ENCODE measurements around the gene UMODL1. TPM values are rescaled to one million over a fixed set of nuclear protein-coding genes. Genes with fewer than 3 reads are reported as not detected.

Gene UMODL1
- total RNA-seq, 1 donor from 2014 or later: not detected

DNA sequence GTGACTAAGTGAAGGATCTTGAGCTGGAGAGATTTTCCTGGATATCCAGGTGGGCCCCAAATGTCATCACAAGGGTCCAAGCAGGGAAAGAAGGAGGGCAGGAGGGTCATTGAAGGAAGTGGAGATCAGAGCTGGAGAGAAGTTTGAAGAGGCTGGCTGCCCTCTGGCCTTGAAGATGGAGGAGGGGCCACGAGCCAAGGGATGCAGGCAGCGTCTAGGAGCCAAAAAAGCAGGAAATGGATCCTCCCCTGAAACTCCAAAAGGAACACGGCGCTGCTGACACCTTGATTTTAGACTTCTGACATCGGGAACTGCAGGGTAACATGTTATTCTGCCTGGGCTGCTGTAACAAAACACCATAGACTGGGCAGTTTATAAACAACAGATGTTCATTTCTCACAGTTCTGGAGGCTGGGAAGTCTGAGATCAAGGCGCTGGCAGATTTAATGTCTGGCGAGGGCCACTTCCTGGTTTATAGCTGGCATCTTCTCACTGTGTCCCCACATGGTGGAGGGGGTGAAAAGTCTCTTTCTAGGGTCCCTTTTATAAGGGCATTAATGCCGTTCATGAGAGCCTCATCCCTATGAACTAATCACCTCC lies 32.2 kb upstream of the UMODL1 start:
- peaks cover 2% of the 10 kb centered on the region for H3K27me3 Mint-ChIP-seq (ENCODE audit: unreplicated experiment)
- H3K9me3 Mint-ChIP-seq (ENCODE audit: unreplicated experiment): peaks cover 6% of the 10 kb centered on the region
- H3K36me3 Mint-ChIP-seq (ENCODE audit: low read depth, unreplicated experiment): peaks cover 6% of the 10 kb centered on the region
- DNase-seq (ENCODE audit: low spot score): no peak
- no peak for TF ChIP-seq CTCF (IDR thresholded peaks at IDR 0.05; ENCODE audit: unreplicated experiment)
- H3K27ac Mint-ChIP-seq (ENCODE audit: unreplicated experiment): no peak overlapping the region
- no peak overlapping the region for H3K4me3 Mint-ChIP-seq (ENCODE audit: unreplicated experiment)
- H3K4me1 Mint-ChIP-seq (ENCODE audit: unreplicated experiment): no peaks in the 10 kb centered on the region

DNA sequence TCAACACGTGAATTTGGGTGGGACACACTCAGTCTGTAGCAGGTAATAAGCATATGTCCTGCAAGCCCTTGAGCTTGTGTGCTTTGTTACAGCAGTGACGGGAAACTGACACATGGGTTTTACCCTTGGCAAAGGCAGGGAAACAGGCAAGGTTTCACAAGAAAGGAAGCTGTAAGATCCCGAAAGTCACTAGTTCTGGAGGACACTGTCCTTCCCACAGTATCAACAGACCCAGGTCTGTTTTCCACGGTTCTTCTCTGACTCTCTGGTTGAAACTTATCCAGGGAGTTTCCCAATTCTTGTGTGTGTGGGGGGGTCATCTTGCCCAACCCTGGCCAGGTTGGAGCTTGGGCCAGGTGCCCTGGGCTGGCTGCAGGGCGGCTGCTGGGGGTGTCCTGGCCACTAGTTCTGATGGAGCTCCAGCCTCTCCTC lies 31.6 kb upstream of the UMODL1 start:
- TF ChIP-seq CTCF (IDR thresholded peaks at IDR 0.05; ENCODE audit: unreplicated experiment): no peak
- peaks cover 6% of the 10 kb centered on the region for H3K9me3 Mint-ChIP-seq (ENCODE audit: unreplicated experiment)
- no peak overlapping the region for H3K4me3 Mint-ChIP-seq (ENCODE audit: unreplicated experiment)
- H3K36me3 Mint-ChIP-seq (ENCODE audit: low read depth, unreplicated experiment): peaks cover 6% of the 10 kb centered on the region
- DNase-seq (ENCODE audit: low spot score): no peak
- H3K27ac Mint-ChIP-seq (ENCODE audit: unreplicated experiment): no peak overlapping the region
- H3K4me1 Mint-ChIP-seq (ENCODE audit: unreplicated experiment): no peaks in the 10 kb centered on the region
- H3K27me3 Mint-ChIP-seq (ENCODE audit: unreplicated experiment): peaks cover 2% of the 10 kb centered on the region

DNA sequence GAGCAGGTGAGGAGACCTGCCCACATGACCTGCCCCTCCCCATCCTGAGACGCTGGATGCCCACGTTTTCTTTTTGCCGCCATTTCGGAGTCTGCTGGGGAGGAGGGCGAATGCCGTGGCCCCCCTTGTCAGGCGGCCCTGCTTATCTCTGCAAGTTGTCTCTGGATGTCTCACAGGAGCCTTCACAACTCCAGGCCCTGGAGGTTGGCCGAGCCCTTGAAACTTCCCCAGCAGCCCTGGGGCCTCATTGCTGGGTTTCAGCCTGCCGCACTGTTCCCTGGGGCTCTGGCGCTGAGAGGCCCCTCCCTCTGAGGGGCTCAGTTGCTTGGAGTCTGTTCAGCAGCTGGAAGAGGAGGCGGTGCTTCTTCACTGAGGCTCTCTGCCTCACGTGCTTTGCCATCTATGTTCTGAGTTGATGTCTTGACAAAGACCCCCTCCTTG lies 31.2 kb upstream of the UMODL1 start:
- Mint-ChIP-seq H3K27ac (ENCODE audit: unreplicated experiment) (no peak overlapping the region), H3K9me3 (ENCODE audit: unreplicated experiment) (peaks cover 6% of the 10 kb centered on the region), H3K4me3 (ENCODE audit: unreplicated experiment) (no peak overlapping the region), H3K27me3 (ENCODE audit: unreplicated experiment) (peaks cover 2% of the 10 kb centered on the region), H3K4me1 (ENCODE audit: unreplicated experiment) (no peaks in the 10 kb centered on the region), H3K36me3 (ENCODE audit: low read depth, unreplicated experiment) (peaks cover 6% of the 10 kb centered on the region)
- TF ChIP-seq CTCF (IDR thresholded peaks at IDR 0.05; ENCODE audit: unreplicated experiment): no peak
- no peak for DNase-seq (ENCODE audit: low spot score)

- Mint-ChIP-seq H3K4me1 (ENCODE audit: unreplicated experiment) (no peaks in the 10 kb centered on the region), H3K4me3 (ENCODE audit: unreplicated experiment) (peak overlapping the region; percentile 61), H3K27ac (ENCODE audit: unreplicated experiment) (no peak overlapping the region), H3K36me3 (ENCODE audit: low read depth, unreplicated experiment) (peaks cover 6% of the 10 kb centered on the region), H3K27me3 (ENCODE audit: unreplicated experiment) (peaks cover 2% of the 10 kb centered on the region), H3K9me3 (ENCODE audit: unreplicated experiment) (peaks cover 6% of the 10 kb centered on the region)
- no peak for TF ChIP-seq CTCF (IDR thresholded peaks at IDR 0.05; ENCODE audit: unreplicated experiment)
- no peak for DNase-seq (ENCODE audit: low spot score)
These were observed 30.5 kb upstream of the UMODL1 start for GRCh38 chr21:42040411-42041180.

DNA sequence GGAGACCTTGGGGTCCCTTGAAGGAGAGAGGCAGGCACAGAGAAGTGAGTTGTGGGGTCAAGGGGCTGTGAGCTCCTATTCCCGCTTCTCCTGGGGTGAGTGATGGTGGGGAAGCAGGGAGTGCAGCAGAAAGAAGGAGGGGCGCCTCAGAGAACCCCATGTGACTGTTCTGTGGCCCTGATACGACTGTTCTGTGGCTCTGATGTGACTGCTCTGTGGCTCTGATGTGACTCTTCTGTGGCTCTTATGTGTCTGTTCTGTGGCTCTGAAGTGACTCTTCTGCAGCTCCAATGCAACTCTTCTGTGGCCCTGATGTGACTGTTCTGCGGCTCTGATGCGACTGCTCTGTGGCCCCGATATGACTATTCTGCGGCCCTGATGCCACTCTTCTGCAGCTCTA lies 29.9 kb upstream of the UMODL1 start:
- TF ChIP-seq CTCF (IDR thresholded peaks at IDR 0.05; ENCODE audit: unreplicated experiment): no peak
- DNase-seq (ENCODE audit: low spot score): no peak
- Mint-ChIP-seq H3K9me3 (ENCODE audit: unreplicated experiment) (peaks cover 6% of the 10 kb centered on the region), H3K4me1 (ENCODE audit: unreplicated experiment) (no peaks in the 10 kb centered on the region), H3K27me3 (ENCODE audit: unreplicated experiment) (peaks cover 2% of the 10 kb centered on the region), H3K4me3 (ENCODE audit: unreplicated experiment) (no peak overlapping the region), H3K36me3 (ENCODE audit: low read depth, unreplicated experiment) (peaks cover 6% of the 10 kb centered on the region), H3K27ac (ENCODE audit: unreplicated experiment) (no peak overlapping the region)

Measured in endothelial cell (in vitro differentiated cells).